ENCODE measurements around the gene ENTHD1.
"Not testable (repeated sequence)": the region's sequence is repeated elsewhere in the genome, so short reads cannot be mapped to it uniquely, and the experiment has no call there.

The ENTHD1 gene

DNA sequence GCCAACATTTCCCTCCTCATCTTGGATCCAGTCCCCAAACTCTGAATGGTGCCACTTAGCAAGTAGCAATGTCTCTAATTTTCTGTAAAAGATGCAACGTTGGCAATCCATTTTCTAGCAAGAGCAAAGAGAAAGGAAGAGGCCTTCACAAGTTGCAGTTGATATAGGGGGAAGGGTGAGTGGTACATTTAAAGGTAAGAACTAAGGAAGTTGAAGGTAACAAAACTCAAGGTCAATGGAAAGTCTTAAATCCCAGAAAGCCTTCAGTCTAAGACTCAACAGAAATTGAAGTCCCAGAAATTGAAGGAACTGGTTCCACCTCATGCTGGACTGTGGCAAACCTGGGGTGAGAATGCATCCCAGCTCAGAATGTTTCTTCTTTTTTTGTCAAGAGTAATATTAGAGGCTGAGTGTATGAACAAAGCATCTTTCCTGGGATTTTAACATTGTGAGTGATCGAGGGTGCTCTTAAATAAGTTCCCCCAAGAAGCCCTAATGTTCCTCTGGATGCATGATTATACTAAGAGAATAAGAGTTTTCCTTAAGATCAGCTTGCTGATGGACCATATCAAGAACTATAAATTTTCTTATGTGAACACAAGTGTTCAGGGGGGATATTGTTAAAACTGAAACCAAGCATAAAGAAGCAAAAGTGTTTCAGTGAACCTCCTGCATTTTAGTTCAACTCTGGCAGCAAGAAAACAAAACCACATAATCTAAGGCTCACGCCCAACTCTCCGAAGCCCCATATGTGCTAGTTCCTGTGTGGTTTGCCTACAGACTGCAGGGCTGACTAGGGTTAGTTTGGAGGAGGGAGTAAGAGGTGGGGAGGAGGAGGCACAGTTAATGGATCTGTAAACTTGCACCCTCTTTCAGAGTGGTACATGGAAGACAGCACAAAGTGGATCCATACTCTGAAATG is 7.0 kb upstream of the ENTHD1 start, which contains the start of gene GRAP2:
Gene GRAP2, plus strand, starts transcription at position 779 of the 922 bp plus-strand sequence. CDS start 46,023 bp downstream, outside the sequence.
- DNase-seq (ENCODE audit: insufficient read length, low spot score) = peak; percentile 38
- FAIRE-seq = peak; percentile 98

DNA sequence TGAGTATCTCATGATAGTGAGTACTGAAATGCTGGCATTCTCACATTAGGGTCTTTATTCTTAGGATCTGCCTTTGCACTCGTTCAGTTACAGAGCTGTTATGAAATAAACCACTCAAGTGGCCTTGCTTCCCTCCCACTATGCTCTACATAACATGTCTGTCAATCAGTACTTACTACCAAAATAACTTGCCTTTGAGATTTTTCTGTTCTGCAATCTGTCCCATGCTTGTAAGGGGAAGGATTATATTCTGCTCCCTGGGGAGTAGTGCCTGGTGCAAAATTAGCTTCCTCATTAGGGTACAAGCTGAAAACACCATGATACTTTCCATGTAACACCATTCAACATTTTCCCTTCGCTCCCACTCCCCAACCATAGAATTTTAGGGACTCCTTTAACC is 5.4 kb upstream of the ENTHD1 start:
- FAIRE-seq (peak; percentile 94), DNase-seq (ENCODE audit: insufficient read length, low spot score) (peak; percentile 24)

DNA sequence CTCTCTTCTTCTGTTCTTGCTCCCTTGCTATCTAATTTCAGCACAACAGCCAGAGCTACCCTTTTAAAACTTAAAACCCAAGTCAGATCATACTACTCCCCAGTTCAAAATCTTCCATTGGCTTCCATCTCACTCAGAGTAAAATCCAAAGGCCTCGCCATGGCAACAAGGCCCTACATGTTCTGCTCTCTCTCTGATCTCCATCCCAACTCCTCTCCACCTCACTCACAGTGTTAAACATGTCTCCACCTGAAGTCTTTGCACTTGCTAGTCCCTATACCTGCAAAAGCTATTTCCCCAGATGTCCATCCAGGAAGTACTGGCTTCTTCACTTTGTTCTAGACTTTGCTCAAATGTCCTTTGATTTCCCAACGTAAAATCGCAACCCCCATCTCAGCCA is 4.3 kb upstream of the ENTHD1 start:
- no peak for DNase-seq (ENCODE audit: insufficient read length, low spot score)
- no peak for FAIRE-seq

DNA sequence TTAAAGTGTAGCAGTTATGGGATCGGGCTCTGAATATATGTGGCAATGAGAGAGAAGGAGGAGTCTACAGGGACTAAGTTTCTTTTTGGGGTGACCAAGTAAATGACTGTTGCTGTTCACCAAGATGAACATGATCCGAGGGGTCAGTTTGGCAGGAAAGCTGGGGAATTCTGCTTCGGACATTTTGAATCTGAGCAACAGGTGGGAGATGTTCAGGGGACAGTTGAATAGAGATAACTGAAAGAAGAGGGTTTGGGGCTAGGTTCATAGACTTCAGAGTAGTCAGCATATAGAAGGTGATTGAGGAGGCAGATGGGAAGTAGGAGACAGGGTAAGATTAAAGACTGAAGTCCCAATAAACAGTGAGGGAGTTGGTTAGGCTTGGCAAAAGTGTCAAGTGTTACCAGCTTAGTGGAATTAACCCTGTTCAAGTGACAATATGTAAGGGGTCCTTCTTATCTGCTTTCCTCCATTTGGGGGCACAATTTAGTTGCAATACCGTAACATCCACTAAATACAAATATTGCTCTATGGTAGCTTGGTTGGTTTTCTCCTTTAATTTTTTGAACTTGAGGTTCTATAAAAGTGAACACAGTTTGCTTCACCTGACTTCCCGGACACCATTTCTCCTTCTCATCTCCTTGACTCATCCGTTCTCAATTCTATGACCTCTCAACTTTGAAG is 2.9 kb upstream of the ENTHD1 start:
- no peak for FAIRE-seq
- no peak for DNase-seq (ENCODE audit: insufficient read length, low spot score)

DNA sequence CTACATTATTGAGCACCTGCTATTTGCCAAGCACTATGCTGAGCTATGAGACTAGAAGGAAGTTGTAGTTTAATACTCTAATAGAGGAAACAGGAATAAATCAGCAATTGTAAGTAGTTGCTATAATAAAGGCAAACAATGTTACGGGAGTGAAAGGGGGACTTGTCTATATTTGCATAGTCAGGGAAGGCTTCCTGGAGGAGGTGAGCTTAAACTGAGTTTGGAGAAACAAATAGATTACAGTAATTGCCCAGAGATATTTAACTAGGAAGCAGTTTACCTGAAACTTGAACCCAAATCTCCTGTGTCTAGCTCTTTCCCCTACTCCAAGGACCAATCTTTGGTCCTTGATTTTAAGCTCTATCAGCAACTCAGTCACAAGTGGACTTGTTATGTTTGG is 2.1 kb upstream of the ENTHD1 start:
- DNase-seq (ENCODE audit: insufficient read length, low spot score) (no peak), FAIRE-seq (no peak)

DNA sequence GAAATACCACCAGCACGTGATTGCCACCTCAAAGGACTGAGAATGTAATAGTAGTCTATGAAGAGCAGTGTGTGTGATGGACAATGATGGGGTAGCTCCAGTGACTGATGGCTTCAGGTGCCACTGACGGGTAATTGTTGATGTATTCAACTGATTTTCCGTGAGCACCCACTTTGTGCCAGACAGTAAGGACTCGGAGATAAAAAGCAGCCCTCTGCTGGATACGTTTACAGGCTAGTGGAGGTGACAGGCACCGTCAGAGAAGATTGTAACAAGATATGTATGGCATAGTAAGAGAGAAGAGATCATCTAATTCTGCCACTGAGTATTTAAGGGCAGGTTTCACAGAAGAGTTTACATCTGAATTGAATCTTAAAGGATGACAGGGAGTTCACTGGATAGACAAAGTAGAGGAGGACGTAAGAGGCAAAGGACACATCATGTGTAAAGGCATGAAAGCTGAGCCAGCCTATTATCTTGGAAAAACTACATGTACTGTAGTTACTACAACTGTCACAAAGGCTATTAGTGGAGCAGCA is 1.1 kb upstream of the ENTHD1 start:
- DNase-seq (ENCODE audit: insufficient read length, low spot score) (no peak), FAIRE-seq (no peak)

DNA sequence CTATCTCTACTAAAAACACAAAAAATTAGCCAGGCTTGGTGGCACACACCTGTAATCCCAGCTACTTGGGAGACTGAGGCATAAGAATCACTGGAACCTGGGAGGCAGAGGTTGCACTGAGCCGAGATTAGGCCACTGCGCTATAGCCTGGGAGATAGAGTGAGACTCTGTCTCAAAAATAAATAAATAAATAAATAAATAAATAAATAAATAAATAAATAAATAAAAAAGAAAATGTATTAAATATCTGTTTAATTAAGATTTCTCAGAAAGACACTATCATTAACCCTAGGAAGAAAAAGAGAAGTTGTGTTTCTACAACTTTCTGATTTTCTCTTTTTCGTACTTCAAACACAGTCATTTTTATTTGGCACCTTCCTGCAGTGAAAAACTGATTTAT is 3.6 kb downstream of the ENTHD1 start:
- FAIRE-seq; DNase-seq (ENCODE audit: insufficient read length, low spot score): not testable (repeated sequence)

DNA sequence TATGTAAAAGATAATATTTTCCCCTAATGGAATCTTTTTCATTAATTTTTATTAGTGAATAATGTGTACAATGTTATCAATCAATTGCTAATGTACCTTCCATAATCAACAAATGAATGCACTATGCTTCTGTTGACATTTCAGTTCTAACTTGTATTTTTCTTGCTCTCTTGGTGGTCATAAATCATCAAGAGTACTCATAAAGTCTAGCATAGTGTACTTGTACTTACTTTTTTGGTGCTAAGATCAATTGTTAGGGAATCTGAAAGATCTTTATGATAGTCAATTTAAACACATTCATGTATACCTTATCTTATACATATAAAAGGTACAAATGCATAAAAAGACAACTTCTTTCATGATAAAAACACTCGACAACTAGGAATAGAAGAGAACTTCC is 10.5 kb downstream of the ENTHD1 start:
- FAIRE-seq (no peak), DNase-seq (ENCODE audit: insufficient read length, low spot score) (no peak)

DNA sequence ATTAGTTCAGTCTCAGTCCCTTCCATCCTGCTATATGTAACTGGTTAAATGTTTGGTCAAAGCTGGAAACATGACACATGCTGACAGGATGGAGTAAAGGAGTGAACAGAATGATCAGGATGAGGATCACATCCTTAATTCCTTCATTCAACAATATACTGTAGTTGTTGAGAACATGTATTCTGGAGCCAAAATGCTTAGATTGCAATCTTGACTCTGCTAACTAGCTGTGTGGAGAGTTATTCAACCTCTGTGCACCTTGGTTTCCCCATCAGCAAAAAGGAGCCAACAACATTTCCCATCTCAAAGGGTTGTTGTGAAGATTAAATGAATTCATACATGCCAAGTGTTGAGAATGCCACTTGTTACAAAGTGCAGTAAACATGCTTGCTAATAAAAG is 12.8 kb downstream of the ENTHD1 start:
- no peak for FAIRE-seq
- DNase-seq (ENCODE audit: insufficient read length, low spot score) = no peak

DNA sequence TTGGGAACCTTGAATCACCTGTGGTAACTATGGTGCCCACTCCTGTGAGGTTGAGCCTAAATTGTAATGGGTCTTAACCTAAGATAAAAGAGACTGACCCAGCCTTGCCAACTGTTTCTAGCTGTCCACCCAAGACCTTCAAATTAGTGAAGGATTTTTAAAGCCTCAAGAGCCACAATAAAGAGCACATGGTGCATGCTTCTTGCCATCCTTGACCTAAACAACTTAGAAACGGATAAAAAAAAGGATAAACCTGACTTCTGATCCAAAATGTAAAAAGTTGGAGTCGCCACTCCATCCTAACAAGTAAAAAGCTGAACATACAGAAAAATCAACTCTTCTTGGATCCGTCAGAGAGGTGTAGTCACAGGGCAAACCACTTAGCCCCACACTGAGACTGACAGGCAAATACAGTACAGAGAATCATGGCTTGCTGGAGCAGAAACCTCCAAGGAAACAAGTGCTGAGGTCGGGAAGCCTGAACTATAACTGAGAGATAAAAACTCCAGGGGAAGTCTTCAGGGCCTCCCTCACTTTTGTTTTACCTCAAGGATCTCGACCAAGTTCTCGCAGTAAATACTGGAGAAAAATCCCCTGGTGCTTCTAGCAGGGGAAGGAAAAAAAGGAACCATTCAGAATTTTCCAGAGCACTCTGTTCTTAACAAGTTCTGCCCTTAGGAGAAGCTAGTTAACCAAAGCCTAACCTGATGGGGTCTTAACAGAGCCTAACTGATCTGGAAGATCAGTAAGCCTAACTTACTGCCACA is 16.3 kb downstream of the ENTHD1 start:
- FAIRE-seq (no peak), DNase-seq (ENCODE audit: insufficient read length, low spot score) (no peak)

DNA sequence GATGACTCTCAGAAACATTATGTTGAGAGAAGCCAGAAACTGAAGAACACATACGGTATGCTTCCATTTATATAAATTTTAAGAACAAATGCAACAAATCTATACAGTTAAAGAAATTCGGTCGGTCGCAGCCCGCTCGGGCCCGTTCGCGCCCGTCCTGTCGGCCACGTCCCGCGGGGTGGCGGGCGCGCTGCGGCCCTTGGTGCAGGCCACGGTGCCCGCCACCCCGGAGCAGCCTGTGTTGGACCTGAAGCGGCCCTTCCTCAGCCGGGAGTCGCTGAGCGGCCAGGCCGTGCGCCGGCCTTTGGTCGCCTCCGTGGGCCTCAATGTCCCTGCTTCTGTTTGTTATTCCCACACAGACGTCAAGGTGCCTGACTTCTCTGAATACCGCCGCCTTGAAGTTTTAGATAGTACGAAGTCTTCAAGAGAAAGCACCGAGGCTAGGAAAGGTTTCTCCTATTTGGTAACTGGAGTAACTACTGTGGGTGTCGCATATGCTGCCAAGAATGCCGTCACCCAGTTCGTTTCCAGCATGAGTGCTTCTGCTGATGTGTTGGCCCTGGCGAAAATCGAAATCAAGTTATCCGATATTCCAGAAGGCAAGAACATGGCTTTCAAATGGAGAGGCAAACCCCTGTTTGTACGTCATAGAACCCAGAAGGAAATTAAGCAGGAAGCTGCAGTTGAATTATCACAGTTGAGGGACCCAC is 18.2 kb downstream of the ENTHD1 start:
- not testable (repeated sequence) for FAIRE-seq

DNA sequence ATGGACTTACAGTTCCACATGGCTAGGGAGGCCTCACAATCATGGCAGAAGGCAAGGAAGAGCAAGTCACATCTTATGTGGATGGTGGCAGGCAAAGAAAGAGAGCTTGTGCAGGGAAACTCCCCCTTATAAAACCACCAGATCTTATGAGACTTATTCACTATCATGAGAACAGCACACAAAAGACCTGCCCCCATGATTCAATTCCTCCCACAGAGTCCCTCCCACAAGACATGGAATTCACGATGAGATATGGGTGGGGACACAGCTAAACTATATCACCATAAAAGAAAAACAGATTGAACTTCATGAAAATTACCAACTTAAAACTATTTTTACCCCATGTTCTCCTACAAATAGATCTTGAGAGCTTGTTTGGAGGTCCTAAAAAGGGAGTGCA is 19.6 kb downstream of the ENTHD1 start:
- DNase-seq (ENCODE audit: insufficient read length, low spot score) = no peak
- FAIRE-seq = no peak

More for the DNA sequence above, 18.2 kb downstream of the ENTHD1 start:
- not testable (repeated sequence) for DNase-seq (ENCODE audit: insufficient read length, low spot score)

DNA sequence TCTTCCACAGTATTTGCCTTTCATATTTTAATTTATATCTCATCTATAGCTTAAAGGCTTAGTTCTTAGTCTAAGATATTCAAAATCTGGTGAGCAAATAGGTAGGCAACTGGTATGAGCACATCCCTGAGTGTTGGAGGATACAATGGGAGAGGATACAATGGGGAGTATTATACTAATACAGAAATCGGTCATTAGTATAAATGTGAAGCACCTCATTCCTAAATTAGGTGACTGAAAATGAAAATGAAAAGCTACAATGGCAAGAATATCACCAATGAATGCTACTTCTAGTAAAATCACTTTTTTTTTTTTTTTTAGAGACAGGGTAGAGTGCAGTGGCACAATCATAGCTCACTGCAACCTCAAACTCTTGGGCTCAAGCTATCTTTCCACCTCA is 21.0 kb downstream of the ENTHD1 start:
- no peak for DNase-seq (ENCODE audit: insufficient read length, low spot score)
- FAIRE-seq = no peak

DNA sequence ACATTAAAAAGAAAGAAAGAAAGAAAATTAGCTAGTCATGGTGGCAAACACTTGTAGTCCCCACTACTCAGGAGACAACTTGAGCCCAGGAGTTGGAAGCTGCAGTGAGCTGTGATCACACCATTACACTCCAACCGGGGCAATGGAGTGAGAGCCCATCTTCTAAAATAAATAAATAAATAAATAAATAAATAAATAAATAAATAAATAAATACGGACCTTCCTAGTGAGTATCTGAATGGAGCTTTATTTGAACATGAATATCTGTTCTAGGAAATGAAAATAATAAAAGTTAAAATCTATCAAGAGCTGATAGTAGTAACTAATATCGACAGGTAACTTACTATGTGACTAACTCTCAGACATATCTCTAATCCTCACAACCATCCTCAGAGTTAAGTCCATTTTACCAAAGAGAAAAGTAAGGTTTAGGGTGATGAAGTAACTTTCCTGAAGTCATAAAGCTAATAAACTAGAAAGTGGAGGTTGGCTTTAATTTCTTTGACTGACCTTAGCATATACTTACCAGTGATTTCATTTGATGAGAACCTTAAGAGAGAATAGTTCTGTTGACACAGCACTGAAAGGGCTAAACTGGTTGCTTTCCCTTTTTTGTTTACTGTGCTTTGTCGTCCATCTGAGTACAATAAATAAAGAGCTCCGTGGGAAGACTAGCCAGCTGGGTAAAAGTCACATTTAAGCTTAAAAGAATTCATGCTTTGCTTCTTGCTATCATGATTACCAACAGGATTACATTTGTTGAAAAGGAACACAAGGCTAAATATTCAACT is 22.4 kb downstream of the ENTHD1 start:
- no peak for FAIRE-seq
- no peak for DNase-seq (ENCODE audit: insufficient read length, low spot score)

DNA sequence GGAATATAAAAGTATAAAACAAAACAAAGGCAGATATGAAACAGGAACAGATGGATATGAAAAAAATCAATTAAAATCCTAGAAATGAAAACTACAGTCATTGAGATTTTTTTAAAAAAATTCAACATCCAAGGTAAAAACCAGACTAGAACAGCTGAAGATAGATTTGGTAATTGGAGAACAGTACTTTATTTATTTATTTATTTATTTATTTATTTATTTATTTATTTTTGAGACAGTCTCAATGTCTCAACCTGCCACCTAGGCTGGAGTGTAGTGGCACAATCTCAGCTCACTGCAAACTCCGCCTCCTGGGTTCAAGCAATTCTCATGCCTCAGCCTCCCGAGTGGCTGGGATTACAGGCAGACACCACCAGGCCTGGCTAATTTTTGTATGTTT is 23.8 kb downstream of the ENTHD1 start:
- FAIRE-seq; DNase-seq (ENCODE audit: insufficient read length, low spot score): not testable (repeated sequence)

DNA sequence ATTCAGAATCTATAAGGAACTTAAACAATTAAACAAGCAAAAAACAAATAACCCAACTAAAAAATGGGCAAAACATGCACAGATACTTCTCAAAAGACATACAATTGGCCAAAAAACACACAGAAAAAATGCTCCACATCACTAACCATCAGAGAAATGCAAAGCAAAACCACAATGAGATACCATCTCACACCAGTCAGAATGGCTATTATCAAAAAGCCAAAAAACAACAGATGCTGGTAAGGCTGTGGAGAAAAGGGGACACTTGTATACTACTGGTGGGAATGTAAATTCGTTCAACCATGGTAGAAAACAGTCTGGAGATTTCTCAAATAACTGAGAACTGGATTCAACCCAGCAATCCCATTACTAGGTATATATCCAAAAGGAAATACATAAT is 24.8 kb downstream of the ENTHD1 start:
- FAIRE-seq (no peak), DNase-seq (ENCODE audit: insufficient read length, low spot score) (no peak)

DNA sequence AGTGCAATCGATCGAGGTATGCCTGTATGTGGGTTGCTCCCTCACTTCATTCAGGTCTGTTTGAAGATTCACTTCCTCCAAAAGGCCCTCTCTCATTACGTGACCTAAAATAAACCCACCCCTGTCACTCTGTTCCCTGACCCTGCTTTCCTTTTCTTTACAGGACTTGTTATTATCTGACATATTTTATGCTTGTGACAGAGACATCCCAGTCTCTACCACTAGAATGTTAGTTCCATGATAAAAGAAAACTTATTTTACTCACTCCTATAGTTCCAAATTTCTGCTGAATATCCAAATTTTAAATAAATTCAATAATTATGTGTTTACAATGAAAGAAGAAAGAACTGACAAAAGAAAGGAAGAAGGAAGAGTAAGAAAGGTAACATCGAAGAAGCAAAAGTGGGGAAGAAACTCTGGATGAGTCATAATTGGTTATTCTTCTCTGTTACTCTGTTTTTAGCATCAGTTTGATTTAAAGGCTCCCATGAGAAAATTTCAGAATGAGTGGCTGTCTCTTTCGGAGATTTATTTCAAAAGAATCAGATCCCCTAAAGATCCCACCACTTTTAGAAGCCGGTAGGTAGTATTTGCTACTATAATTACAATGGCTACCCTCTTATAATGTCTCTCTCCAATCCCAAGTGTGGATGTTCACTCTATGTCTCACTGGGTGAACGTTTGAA is 33.5 kb downstream of the ENTHD1 start:
- no peak for DNase-seq (ENCODE audit: insufficient read length, low spot score)
- peak; percentile 87 for FAIRE-seq

DNA sequence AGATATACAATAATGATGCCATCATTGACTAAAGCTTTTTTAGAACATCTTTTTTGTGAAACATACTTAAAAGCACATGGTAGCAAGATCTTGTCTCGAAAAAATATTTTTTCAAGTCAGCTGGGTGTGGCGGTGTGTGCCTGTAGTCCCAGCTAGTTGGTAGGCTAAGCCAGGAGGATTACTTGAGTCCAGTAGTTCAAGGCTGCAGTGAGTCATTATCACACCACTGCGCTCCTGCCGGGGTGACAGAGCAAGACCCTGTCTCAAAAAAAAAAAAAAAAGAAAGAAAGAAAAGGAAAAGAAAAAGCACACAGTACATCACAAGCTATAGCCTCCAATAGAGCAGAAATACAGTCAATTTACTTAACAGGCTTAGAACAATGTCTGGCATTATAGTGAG is 37.0 kb downstream of the ENTHD1 start:
- no peak for DNase-seq (ENCODE audit: insufficient read length, low spot score)
- no peak for FAIRE-seq

DNA sequence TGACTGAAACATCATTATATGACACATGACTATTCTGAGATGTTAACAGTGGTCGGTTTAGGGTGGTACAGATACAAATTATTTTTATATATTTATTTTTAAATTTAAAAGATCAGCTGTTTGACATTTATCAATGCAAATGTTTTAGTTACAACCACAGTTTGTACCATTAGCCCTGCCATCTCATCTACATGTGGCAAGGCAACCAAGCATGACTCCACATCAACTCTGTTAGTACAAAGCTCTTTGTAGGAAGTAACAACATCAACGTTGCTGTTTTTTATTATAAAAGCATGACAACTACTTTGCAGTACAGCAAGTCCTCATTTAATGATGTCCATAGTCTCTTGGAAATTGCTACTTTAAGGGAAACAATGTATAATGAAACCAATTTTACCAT is 40.8 kb downstream of the ENTHD1 start:
- no peak for FAIRE-seq

More for the DNA sequence above, 40.8 kb downstream of the ENTHD1 start:
- DNase-seq (ENCODE audit: insufficient read length, low spot score) = no peak

Data from GM19239 (cell line).